Effector CD8-positive, alpha-beta T cell (primary cell): ENCODE results near the gene MS4A7.

Experiments
- DNase-seq: peaks from one replicate; lab custom pipeline; 2025; lab: John Stamatoyannopoulos, UW

Gene MS4A7

GRCh38 chr11:60371386-60371785 lies 6.9 kb upstream of the MS4A7 start:
- no peak for DNase-seq

DNA sequence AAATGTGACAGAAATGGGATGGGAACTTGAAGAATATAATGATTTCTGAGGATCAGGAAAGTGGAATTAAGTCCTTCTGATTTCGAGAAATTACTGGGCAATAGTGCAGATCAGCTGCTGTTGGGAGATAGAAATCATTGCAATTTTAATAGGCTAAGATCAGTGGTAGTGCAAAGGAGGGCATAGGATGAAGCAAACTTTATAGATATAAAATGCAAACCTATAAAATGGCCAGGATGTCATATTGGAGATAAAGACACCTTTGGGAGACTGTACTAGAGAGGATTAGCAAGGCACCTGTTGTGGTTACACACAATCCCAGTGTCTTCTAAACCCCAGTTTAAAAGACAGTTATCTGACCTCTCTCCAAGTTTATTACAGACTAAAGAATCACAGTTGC lies 6.5 kb upstream of the MS4A7 start:
- no peak for DNase-seq

- DNase-seq = no peak
Observed at GRCh38 chr11:60372767-60373166, 5.6 kb upstream of the MS4A7 start.

GRCh38 chr11:60375316-60375715 lies 3.0 kb upstream of the MS4A7 start:
- no peak for DNase-seq

DNA sequence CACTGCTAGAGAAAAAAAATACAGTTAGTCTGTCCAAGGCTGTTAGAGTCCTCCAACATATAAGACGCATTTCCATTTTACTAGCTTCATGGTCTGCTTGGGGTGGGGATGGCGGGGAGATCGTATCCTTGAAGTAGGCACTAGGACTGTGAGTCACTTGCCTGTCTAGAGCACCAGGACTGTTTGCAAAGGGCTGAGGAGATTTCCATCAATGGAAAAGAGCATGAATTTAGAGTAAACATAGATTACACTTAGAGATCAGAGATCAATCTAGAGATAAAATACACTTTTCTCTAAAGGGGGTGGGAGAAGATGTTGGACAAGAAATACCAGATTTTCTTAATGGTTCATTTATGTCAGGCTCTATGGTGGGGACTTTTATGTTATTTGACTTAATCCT lies 1.7 kb upstream of the MS4A7 start:
- no peak for DNase-seq

DNA sequence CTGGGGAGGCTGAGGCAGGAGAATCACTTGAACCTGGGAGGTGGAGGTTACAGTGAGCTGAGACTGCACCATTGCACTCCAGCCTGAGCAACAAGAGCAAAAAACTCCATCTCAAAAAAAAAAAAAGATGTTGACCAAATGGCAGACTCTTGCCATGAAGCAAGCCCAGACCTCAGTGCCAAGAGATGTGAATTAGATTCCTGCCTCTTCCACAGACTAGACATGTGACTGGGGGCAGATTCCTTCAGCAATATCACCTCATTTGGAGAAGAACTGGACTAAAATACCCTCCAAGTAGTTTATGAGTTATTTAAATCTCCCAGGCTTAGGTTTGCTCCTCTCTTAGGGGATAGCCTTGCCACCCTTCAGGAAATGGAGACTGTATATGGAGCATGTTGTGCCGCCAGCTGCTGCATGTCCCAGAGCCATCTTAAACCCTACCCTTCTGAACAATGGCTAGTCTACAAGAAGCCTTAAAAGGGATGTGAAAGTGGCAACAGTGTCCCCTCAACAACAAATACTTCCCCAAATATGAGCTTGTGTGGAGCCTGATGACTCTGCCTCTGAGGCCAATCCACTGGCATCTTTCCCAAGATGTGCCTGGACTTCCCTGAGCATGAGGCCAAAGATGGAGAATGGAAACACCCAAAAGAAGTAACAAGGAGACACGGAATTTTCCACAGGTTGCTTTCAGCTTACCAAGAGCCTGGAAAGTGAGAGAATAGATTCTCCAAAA lies 763 bp upstream of the MS4A7 start:
- DNase-seq = no peak

DNA sequence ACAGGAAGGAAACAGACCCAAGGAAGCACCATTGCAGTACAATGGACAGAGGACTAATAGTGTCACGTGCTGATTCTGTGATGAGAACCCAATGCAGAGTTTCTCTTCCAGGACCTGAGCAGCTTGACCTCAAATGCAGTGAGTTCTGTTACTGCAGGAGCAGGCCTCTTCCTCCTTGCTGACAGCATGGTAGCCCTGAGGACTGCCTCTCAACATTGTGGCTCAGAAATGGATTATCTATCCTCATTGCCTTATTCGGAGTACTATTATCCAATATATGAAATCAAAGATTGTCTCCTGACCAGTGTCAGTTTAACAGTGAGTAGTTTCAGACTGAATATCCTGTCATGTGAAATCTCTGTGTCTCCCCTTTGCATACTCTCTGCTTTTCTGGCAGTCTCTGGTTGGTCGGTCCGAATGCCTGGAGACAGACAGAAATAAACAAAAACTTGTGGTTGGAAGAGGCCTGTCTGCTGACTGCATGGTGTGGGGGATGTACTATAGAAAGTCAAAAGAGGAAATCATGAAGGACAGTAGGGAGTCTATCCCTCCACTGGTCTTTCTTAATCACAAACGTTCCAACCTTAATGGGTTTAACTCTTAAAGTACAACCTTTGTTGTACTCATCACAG lies 11.1 kb downstream of the MS4A7 start:
- DNase-seq = no peak

DNA sequence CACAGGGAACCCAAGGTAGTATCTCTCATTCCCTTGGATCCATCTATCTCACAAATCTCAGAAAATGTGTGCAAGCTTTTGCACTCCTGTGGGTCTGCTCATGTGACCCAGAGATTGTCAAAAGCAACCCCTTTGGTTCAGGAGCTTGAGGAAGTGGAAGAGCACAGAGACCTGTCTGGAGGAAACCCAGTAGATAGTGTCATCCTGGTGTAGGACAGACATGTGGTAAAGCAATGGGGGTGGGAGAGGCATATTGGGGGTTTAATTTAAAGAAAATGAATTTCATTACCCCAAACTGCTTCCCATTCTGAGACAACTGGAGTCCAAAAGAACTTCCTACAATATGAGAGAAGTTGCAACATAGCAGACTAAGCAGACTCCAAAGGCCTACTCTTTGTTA lies 12.1 kb downstream of the MS4A7 start:
- DNase-seq = no peak

- DNase-seq = no peak
Observed at GRCh38 chr11:60392361-60392760, 14.0 kb downstream of the MS4A7 start.

DNA sequence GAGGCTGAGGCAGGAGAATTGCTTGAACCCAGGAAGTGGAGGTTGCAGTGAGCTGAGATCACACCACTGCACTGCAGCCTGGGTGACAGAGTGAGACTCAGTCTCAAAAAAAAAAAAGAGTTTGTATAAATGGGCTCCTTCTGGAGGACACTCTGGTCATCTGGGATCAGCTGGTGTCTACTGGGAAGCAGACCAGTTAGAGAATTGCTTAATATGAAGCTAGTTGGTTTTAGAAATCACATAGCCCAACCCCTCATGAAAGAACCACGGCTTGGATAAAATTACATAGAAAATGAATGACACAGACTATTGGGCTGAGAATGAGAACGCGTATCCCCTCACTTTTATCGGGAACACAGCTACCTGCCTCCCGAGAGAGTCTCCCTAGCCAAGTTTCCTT lies 14.7 kb downstream of the MS4A7 start:
- DNase-seq = no peak

GRCh38 chr11:60394666-60395380 lies 16.5 kb downstream of the MS4A7 start:
- no peak for DNase-seq

DNA sequence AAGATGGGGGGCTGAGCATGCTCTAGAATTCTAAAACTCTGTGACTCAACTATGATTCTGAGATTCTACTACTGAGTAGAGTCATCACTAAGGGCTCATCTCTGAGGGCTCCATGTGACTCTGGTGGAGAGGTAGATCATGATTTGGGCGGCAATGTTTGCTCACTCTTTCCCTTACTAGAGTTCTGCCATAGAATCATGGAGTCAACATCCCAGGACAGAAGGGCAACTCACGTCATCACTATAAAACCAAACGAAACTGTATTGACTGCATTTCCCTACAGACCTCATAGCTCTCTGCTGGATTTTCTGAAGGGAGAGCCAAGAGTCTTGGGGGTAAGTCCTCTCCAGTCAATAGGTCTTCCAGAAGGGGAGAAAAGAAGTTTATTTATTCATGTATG lies 18.1 kb downstream of the MS4A7 start, which contains the start of gene MS4A14:
Gene MS4A14, plus strand, starts transcription at position 78 of the 400 bp plus-strand sequence. Its CDS starts 120 bp downstream, at position 198.
- DNase-seq = no peak

- no peak for DNase-seq
Observed at GRCh38 chr11:60396799-60397198, 18.5 kb downstream of the MS4A7 start.

GRCh38 chr11:60420015-60420414 lies 41.7 kb downstream of the MS4A7 start:
- no peak for DNase-seq

DNA sequence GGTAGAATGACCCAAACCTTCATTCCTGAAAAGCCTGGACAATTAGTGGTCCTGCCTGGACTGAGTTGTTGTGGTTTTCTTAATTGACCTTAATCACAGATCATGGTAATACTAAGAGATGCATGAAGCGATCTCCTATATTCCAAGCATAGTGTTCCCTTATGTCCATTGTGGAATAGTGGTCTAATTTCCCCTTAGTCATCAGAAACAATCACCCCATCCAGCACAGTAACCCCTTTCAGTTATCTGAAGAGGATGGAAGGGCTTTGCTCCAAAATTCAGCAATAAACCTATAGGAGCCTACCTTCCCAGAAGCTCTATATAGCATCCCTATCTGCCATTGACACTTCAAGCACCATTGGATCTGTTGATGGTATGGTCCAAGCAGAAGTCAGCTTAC lies 44.3 kb downstream of the MS4A7 start:
- DNase-seq = no peak

DNA sequence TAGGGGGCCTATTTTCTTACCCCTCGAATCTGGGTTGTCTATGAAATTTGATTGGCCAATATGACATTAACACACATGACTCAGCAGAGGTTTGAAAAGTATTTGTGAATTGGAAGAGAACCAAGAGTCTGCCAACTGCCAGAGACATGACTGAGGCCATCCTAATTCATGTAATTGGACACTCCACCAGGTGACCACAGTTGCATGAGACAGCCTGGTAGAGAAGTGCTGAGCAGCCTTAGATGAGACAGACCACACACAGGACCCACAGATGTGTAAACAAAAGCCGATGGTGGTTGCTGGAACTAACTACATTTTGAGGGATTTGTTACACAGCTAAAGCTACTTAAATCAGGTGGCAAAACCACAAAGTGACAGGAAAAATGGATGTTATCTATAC lies 50.2 kb downstream of the MS4A7 start:
- no peak for DNase-seq

- no peak for DNase-seq
Observed at GRCh38 chr11:60429272-60429671, 50.9 kb downstream of the MS4A7 start, which contains the start of gene MS4A5. Gene MS4A5 (plus strand): TSS chr11:60429572. CDS start chr11:60429675, 103 bp downstream.

DNA sequence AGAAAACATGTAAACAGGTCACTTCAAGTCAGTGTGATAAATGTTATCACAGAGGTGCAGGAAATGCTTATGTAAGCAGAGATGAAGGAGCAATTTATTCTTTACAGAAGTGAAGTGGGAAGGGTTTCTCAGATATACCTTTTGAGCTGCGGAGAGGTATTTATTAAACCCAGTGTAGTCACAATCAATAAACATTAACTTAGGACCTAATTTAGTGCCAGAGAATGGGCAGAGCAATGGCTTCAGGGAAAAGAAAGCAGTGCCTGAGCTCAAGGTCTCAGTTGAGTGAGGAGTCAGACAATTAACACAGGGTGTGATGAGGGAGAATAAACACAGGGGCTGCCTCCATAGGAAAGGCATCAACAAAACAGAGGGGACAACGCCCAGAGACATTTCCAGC lies 52.9 kb downstream of the MS4A7 start:
- no peak for DNase-seq

DNA sequence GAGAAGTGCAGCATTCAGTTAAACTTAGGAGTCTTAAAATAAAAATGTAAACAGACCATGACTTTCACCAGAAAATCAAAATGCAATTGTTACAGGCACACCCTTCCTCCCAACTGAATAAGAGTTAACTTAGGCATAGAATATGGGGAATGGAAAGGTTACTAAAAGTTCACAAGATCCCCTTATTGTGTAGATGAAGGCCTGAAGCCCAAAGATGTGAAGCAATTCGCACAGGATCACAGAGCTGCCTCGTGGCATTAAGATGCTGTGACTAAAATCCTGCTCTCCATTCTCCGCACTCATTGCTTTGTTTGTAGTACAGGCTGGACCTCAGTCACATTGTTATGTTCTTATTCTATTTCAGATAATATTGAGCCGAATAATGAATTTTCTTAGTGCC lies 55.1 kb downstream of the MS4A7 start:
- DNase-seq = no peak
